B cell (primary cell): ENCODE measurements around the gene MUC5AC. TPM values are rescaled to one million over a fixed set of nuclear protein-coding genes. Genes with fewer than 3 reads are reported as not detected.

ENCODE experiments used
- ATAC-seq: fragments of 200-7000 bp; cut with Tn5 transposase; one replicate; pipeline ENCODE4 v1.10.0; 2021; ENCODE audit warnings: low read depth, mild to moderate bottlenecking, moderate number of reproducible peaks, moderate library complexity
- CTCF ChIA-PET: fragments of 350-600 bp; sonication (Branson Sonifier 250); formaldehyde crosslinking; loops from one replicate; lab custom pipeline; 2021; ENCODE audit warnings: antibody characterized with exemption, inconsistent platforms; lab: Charles Lee
- POLR2A ChIA-PET: fragments of 350-600 bp; sonication (Branson Sonifier 250); formaldehyde crosslinking; loops from one replicate; lab custom pipeline; 2021; ENCODE audit warnings: antibody characterized with exemption; lab: Charles Lee
- DNase-seq: peaks from one replicate; pipeline ENCODE4 v3.0.0; 2013
- H2AFZ ChIP-seq: 2 replicates; pipeline ENCODE4 v1.6.1; 2012; ENCODE audit warnings: mild to moderate bottlenecking, low read depth, low read length; ENCODE audit not compliant: insufficient read depth, poor library complexity, severe bottlenecking
- H3K27ac ChIP-seq, 2 donors: 1 replicate in 1 of 2; 2 replicates in 1 of 2; pipeline ENCODE4 v1.5.1; 2012 to 2013; ENCODE audit warnings: low read length in 2 of 2, mild to moderate bottlenecking in 2 of 2, moderate library complexity in 1 of 2
- H3K27me3 ChIP-seq, 4 experiments: fragments of 200-600 bp in 1 of 4; sonication (generic) in 1 of 4; replicated peaks in 1 of 4; 1 replicate in 2 of 4; 2 replicates in 2 of 4; pipeline versions ENCODE4 v1.6.1 to v1.7.0; 2013 to 2016; ENCODE audit warnings: low read length in 3 of 4, mild to moderate bottlenecking in 2 of 4, mixed read lengths in 1 of 4, moderate library complexity in 1 of 4; ENCODE audit not compliant: insufficient read depth in 4 of 4, control insufficient read depth in 3 of 4; ENCODE audit errors: control extremely low read depth in 1 of 4
- H3K36me3 ChIP-seq, 2 experiments: replicated peaks in 1 of 2; 1 replicate in 1 of 2; 2 replicates in 1 of 2; pipeline versions ENCODE4 v1.6.1 to v1.7.1; 2013; ENCODE audit warnings: low read length in 1 of 2; ENCODE audit not compliant: insufficient read depth in 2 of 2, control insufficient read depth in 1 of 2; ENCODE audit errors: control extremely low read depth in 1 of 2, extremely low read depth in 1 of 2
- H3K4me1 ChIP-seq, 2 donors: fragments of 200-600 bp in 1 of 2; sonication (generic) in 1 of 2; 1 replicate in 1 of 2; 2 replicates in 1 of 2; pipeline versions ENCODE4 v1.5.1 to v1.6.1; 2013 to 2017; ENCODE audit warnings: low read length in 2 of 2; ENCODE audit not compliant: control insufficient read depth in 2 of 2, insufficient read depth in 2 of 2
- H3K4me2 ChIP-seq: replicated peaks from 2 replicates; pipeline ENCODE3; 2012; ENCODE audit warnings: mild to moderate bottlenecking, low read depth, low read length; ENCODE audit not compliant: poor library complexity, severe bottlenecking
- H3K4me3 ChIP-seq, 5 experiments: fragments of 200-600 bp in 1 of 5; sonication (generic) in 1 of 5; 1 replicate in 3 of 5; 2 replicates in 2 of 5; pipeline versions ENCODE4 v1.5.1 to v1.7.0; 2011 to 2016; ENCODE audit warnings: low read length in 4 of 5, mild to moderate bottlenecking in 4 of 5, low read depth in 2 of 5, control low read depth in 1 of 5, moderate library complexity in 1 of 5; ENCODE audit not compliant: insufficient read depth in 1 of 5; ENCODE audit errors: control extremely low read depth in 1 of 5, extremely low read depth in 1 of 5
- H3K79me2 ChIP-seq: fragments of 200-600 bp; sonication (generic); one replicate; pipeline ENCODE4 v1.6.0; 2016; ENCODE audit warnings: low read length; ENCODE audit not compliant: control insufficient read depth, insufficient read depth
- H3K9ac ChIP-seq: fragments of 200-600 bp; sonication (generic); 2 replicates; pipeline ENCODE4 v1.6.1; 2017; ENCODE audit warnings: mild to moderate bottlenecking, low read length, moderate library complexity
- H3K9me3 ChIP-seq, 3 donors: one replicate each; pipeline versions ENCODE4 v1.6.1 to v1.7.1; 2013; ENCODE audit warnings: low read length in 2 of 3; ENCODE audit not compliant: control insufficient read depth in 2 of 3, insufficient read depth in 1 of 3; ENCODE audit errors: control extremely low read depth in 1 of 3
- H4K20me1 ChIP-seq: 2 replicates; pipeline ENCODE4 v1.6.0; 2012; ENCODE audit warnings: mild to moderate bottlenecking, low read length; ENCODE audit not compliant: insufficient read depth, control insufficient read depth, poor library complexity, severe bottlenecking
- H3K27ac Mint-ChIP-seq: one replicate; pipeline ENCODE4 v1.8.0; 2021; ENCODE audit warnings: mixed read lengths
- H3K27me3 Mint-ChIP-seq: one replicate; pipeline ENCODE4 v1.8.0; 2021; ENCODE audit warnings: mixed read lengths
- H3K4me1 Mint-ChIP-seq: one replicate; pipeline ENCODE4 v1.8.0; 2021; ENCODE audit warnings: mixed read lengths
- H3K4me3 Mint-ChIP-seq: one replicate; pipeline ENCODE4 v1.8.0; 2021; ENCODE audit warnings: mixed read lengths
- H3K9me3 Mint-ChIP-seq: one replicate; pipeline ENCODE4 v1.8.0; 2022; ENCODE audit warnings: mixed read lengths; ENCODE audit not compliant: insufficient read depth
- CTCF ChIP-seq: fragments of 200-600 bp; IDR thresholded peaks from one replicate; pipeline ENCODE4 v1.8.0; 2022; ENCODE audit warnings: antibody characterized with exemption, mild to moderate bottlenecking
- EZH2 ChIP-seq: IDR thresholded peaks from 2 replicates; pipeline ENCODE4 v1.6.1; 2012; ENCODE audit warnings: borderline replicate concordance, low read depth, mild to moderate bottlenecking, moderate library complexity, low read length; ENCODE audit not compliant: insufficient read depth, poor library complexity, severe bottlenecking
- WGBS: methylation state at CpG from one replicate; pipeline ENCODE4 v1.1.5; 2013; ENCODE audit warnings: missing lambda C conversion rate; ENCODE audit not compliant: insufficient coverage; 5-methylcytosine and 5-hydroxymethylcytosine counted together
- intact Hi-C: fragments of 100-400 bp; cut with micrococcal nuclease; formaldehyde crosslinking; loops from one replicate; pipeline ENCODE4 v1.10.0; 2022
- polyA plus RNA-seq: library from polyadenylated mRNA; depleted of rRNA; stranded (reverse); fragments of >200 nt; gene quantifications from 2 replicates; pipeline ENCODE4 v1.2.3, GENCODE V29; 2012
- total RNA-seq, 2 donors: library from RNA; stranded (reverse); fragments of 120-200 nt in 1 of 2; gene quantifications; 1 replicate in 1 of 2; 2 replicates in 1 of 2; pipeline versions ENCODE4 v1.2.3 to v1.2.4, GENCODE V29; 2013 to 2022

Gene MUC5AC
- total and polyA plus RNA-seq, 2 donors (not counting 1 experiment from before 2014, with no cell fraction given) = not detected

DNA sequence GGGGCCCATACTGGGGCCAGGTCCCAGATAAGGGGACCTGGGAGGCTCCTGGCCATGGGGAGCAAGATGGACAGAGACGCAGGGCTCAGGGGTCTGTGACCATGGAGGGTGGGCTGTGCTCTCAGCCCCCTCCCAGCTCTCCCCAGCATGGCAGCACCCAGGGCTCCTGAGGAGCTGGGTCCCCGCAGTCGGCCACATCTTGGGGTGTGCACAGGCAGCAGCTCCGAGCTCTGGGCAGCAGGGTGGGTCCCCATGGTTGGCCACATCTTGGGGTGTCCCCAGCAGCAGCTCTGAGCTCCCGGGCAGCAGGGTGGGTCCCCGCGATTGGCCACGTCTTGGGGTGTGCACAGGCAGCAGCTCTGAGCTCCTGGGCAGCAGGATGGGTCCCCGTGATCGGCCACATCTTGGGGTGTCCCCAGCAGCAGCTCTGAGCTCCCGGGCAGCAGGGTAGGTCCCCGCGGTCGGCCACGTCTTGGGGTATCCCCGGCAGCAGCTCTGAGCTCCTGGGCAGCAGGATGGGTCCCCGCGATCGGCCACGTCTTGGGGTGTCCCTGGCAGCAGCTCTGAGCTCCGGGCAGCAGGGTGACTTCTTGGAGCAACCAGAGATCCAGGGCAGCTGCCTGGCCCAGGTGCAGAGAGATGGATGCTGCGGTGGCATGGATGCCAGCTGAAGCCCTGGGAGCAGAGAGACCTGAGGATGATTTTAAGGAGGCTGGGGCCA lies 46.8 kb downstream of the MUC5AC start:
- DNase-seq (no peak), ATAC-seq (no peak)
- Histone ChIP-seq H3K9me3 (peaks cover 0 to 14% (median 0%) of the 10 kb centered on the region in 3 donors), H3K4me3 (no peak overlapping the region), H2AFZ (no peak overlapping the region), H3K27me3 (peaks cover 0 to 13% (median 0%) of the 10 kb centered on the region in 4 experiments), H3K27ac (no peak overlapping the region), H3K79me2 (no peaks in the 10 kb centered on the region), H3K9ac (no peak overlapping the region), H3K4me2 (no peak overlapping the region), H4K20me1 (no peaks in the 10 kb centered on the region), H3K36me3 (no peaks in the 10 kb centered on the region), H3K4me1 (peaks cover 0 to 6% of the 10 kb centered on the region in 2 donors)
- intact Hi-C loops = loop anchor here (5.0 kb wide), 1 partner anchor 183 kb away; the partner anchor contains the start of gene BRSK2
- H3K9me3 Mint-ChIP-seq = no peaks in the 10 kb centered on the region
- 87% methylated on average over 22 of the region's 22 CpGs for WGBS
- H3K27me3 Mint-ChIP-seq = no peaks in the 10 kb centered on the region
- no peak overlapping the region for H3K4me3 Mint-ChIP-seq
- no peak for TF ChIP-seq EZH2
- no peaks in the 10 kb centered on the region for H3K4me1 Mint-ChIP-seq
- POLR2A ChIA-PET = no interaction called here
- CTCF ChIA-PET = interaction anchor here (0.7 to 5.6 kb wide), 4 partner anchors 9 to 370 kb away, joined by 3 to 57 read pairs (median 10); no protein-coding TSS in a partner anchor
- no peak overlapping the region for H3K27ac Mint-ChIP-seq

- no peak overlapping the region for H3K4me3 Mint-ChIP-seq
- TF ChIP-seq CTCF (no peak), EZH2 (no peak)
- H3K4me1 ChIP-seq = peaks cover 0 to 6% of the 10 kb centered on the region in 2 donors
- peaks cover 0 to 20% (median under 1%) of the 10 kb centered on the region in 3 donors for H3K9me3 ChIP-seq
- no peak overlapping the region for H3K27ac ChIP-seq
- ATAC-seq (no peak), DNase-seq (no peak)
- H3K4me2 ChIP-seq = no peak overlapping the region
- no peak overlapping the region for H3K9ac ChIP-seq
- ChIA-PET POLR2A (no interaction called here), CTCF (interaction anchor here (1.8 to 5.6 kb wide), 2 partner anchors 310 to 369 kb away, joined by 17 to 57 read pairs; no protein-coding TSS in a partner anchor)
- intact Hi-C loops = no loop called here
- H3K27me3 ChIP-seq = peaks cover 0 to 13% (median 0%) of the 10 kb centered on the region in 4 experiments
- H3K79me2 ChIP-seq = no peaks in the 10 kb centered on the region
- no peaks in the 10 kb centered on the region for H4K20me1 ChIP-seq
- H3K36me3 ChIP-seq = no peaks in the 10 kb centered on the region
- H3K27me3 Mint-ChIP-seq = no peaks in the 10 kb centered on the region
- H3K9me3 Mint-ChIP-seq = no peaks in the 10 kb centered on the region
- no peak overlapping the region for H3K4me3 ChIP-seq
- 79% methylated on average over 35 of the region's 35 CpGs for WGBS
- no peak overlapping the region for H3K27ac Mint-ChIP-seq
- no peak overlapping the region for H2AFZ ChIP-seq
- no peaks in the 10 kb centered on the region for H3K4me1 Mint-ChIP-seq
Measured at GRCh38 chr11:1205121-1205986, 47.6 kb downstream of the MUC5AC start.
